GM12874 (cell line): ENCODE measurements around the gene IRF2.

Experiments
- CTCF ChIP-seq: IDR thresholded peaks from 2 replicates; pipeline ENCODE4 v1.5.1; 2011; ENCODE audit warnings: low read depth, mild to moderate bottlenecking, control low read depth, low read length, moderate library complexity; ENCODE audit not compliant: insufficient read depth

IRF2 gene

GRCh38 chr4:184462724-184463123, 11.6 kb downstream of the IRF2 start:
- TF ChIP-seq CTCF = no peak

GRCh38 chr4:184461711-184462441, 12.5 kb downstream of the IRF2 start:
- TF ChIP-seq CTCF = no peak

GRCh38 chr4:184460499-184461285, 13.7 kb downstream of the IRF2 start:
- TF ChIP-seq CTCF = no peak

- TF ChIP-seq CTCF = no peak
Observed at GRCh38 chr4:184459413-184459812, 14.9 kb downstream of the IRF2 start.

GRCh38 chr4:184457535-184458249, 16.7 kb downstream of the IRF2 start:
- TF ChIP-seq CTCF = no peak

GRCh38 chr4:184456337-184456736, 18.0 kb downstream of the IRF2 start:
- no peak for TF ChIP-seq CTCF

GRCh38 chr4:184455299-184455698, 19.1 kb downstream of the IRF2 start:
- no peak for TF ChIP-seq CTCF
